Activated naive CD4-positive, alpha-beta T cell treated with anti-CD3 and anti-CD28 coated beads, Interleukin-2, amount 10 ng/mL, durations not matched to agents 7 days and 5 days (primary cell): ENCODE data around the gene USP36.
"Not testable (repeated sequence)": the region's sequence is repeated elsewhere in the genome, so short reads cannot be mapped to it uniquely, and the experiment has no call there.

Experiments
- CTCF ChIA-PET: fragments of 350-600 bp; sonication (Branson Sonifier 250); formaldehyde crosslinking; loops from one replicate; lab custom pipeline; 2021; ENCODE audit warnings: antibody characterized with exemption; lab: Charles Lee
- DNase-seq: peaks from one replicate; pipeline ENCODE4 v3.0.0-alpha.2; 2020
- H3K27ac Mint-ChIP-seq: one replicate; pipeline ENCODE4 v1.8.0; 2021; ENCODE audit warnings: mild to moderate bottlenecking, moderate library complexity, mixed read lengths
- H3K27me3 Mint-ChIP-seq: one replicate; pipeline ENCODE4 v1.8.0; 2021; ENCODE audit warnings: mild to moderate bottlenecking, mixed read lengths
- H3K36me3 Mint-ChIP-seq: one replicate; pipeline ENCODE4 v1.8.0; 2021; ENCODE audit warnings: mixed read lengths
- H3K4me1 Mint-ChIP-seq: one replicate; pipeline ENCODE4 v1.8.0; 2021; ENCODE audit warnings: mixed read lengths
- H3K4me3 Mint-ChIP-seq: one replicate; pipeline ENCODE4 v1.8.0; 2021; ENCODE audit warnings: mild to moderate bottlenecking, moderate library complexity, mixed read lengths
- H3K9me3 Mint-ChIP-seq: one replicate; pipeline ENCODE4 v1.8.0; 2021; ENCODE audit warnings: mixed read lengths

USP36 gene

GRCh38 chr17:78781893-78782304 is 58.7 kb downstream of the USP36 start, which contains the start of gene CYTH1:
TSS of gene CYTH1 (minus strand) at chr17:78782273. CDS start at chr17:78782223, 50 bp downstream.
- peaks cover 25% of the 10 kb centered on the region for H3K36me3 Mint-ChIP-seq
- DNase-seq: no peak
- peaks cover 62% of the 10 kb centered on the region for H3K4me1 Mint-ChIP-seq
- CTCF ChIA-PET: no interaction called here
- H3K27me3 Mint-ChIP-seq: no peaks in the 10 kb centered on the region
- no peaks in the 10 kb centered on the region for H3K9me3 Mint-ChIP-seq
- H3K4me3 Mint-ChIP-seq: peak within 1 kb of the TSS; percentile 82
- peak within 1 kb of the TSS; percentile 96 for H3K27ac Mint-ChIP-seq

- peak; percentile 56 for DNase-seq
- H3K4me3 Mint-ChIP-seq: peak overlapping the region; percentile 82
- H3K27ac Mint-ChIP-seq: peak overlapping the region; percentile 96
- H3K4me1 Mint-ChIP-seq: peaks cover 64% of the 10 kb centered on the region
- peaks cover 25% of the 10 kb centered on the region for H3K36me3 Mint-ChIP-seq
- CTCF ChIA-PET: interaction anchor here (1.9 to 2.3 kb wide), 2 partner anchors 12 to 33 kb away, joined by 10 to 11 read pairs; no protein-coding TSS in a partner anchor
- no peaks in the 10 kb centered on the region for H3K27me3 Mint-ChIP-seq
- H3K9me3 Mint-ChIP-seq: no peaks in the 10 kb centered on the region
Measured at GRCh38 chr17:78781104-78781892, 59.3 kb downstream of the USP36 start.

- Mint-ChIP-seq H3K27me3 (no peaks in the 10 kb centered on the region), H3K9me3 (no peaks in the 10 kb centered on the region), H3K4me3 (peak overlapping the region; percentile 82), H3K36me3 (peaks cover 30% of the 10 kb centered on the region), H3K27ac (peak overlapping the region; percentile 96), H3K4me1 (peaks cover 60% of the 10 kb centered on the region)
- peak; percentile 43 for DNase-seq
- CTCF ChIA-PET: interaction anchor here (0.8 to 2.3 kb wide), 7 partner anchors 9 to 45 kb away, joined by 3 to 11 read pairs (median 3); no protein-coding TSS in a partner anchor
Measured at GRCh38 chr17:78780335-78780734, 60.3 kb downstream of the USP36 start.

- no peaks in the 10 kb centered on the region for H3K27me3 Mint-ChIP-seq
- DNase-seq: peak; percentile 80
- peaks cover 33% of the 10 kb centered on the region for H3K36me3 Mint-ChIP-seq
- H3K9me3 Mint-ChIP-seq: no peaks in the 10 kb centered on the region
- peaks cover 60% of the 10 kb centered on the region for H3K4me1 Mint-ChIP-seq
- H3K4me3 Mint-ChIP-seq: peak overlapping the region; percentile 82
- CTCF ChIA-PET: interaction anchor here (0.8 to 2.3 kb wide), 7 partner anchors 8 to 44 kb away, joined by 3 to 11 read pairs (median 3); no protein-coding TSS in a partner anchor
- H3K27ac Mint-ChIP-seq: peak overlapping the region; percentile 96
Measured at GRCh38 chr17:78779850-78780249, 60.8 kb downstream of the USP36 start.

- DNase-seq, H3K9me3 Mint-ChIP-seq, H3K27me3 Mint-ChIP-seq: not testable (repeated sequence)
- H3K27ac Mint-ChIP-seq: peak overlapping the region; percentile 96
- H3K4me1 Mint-ChIP-seq: peaks cover 61% of the 10 kb centered on the region
- peaks cover 36% of the 10 kb centered on the region for H3K36me3 Mint-ChIP-seq
- CTCF ChIA-PET: interaction anchor here (1.3 to 2.3 kb wide), 4 partner anchors 10 to 44 kb away, joined by 3 to 11 read pairs (median 6); no protein-coding TSS in a partner anchor
- H3K4me3 Mint-ChIP-seq: peak overlapping the region; percentile 82
Measured at GRCh38 chr17:78779286-78779651, 61.3 kb downstream of the USP36 start.

GRCh38 chr17:78777881-78778280 is 62.7 kb downstream of the USP36 start:
- Mint-ChIP-seq H3K4me3 (peak overlapping the region; percentile 67), H3K36me3 (peaks cover 43% of the 10 kb centered on the region), H3K4me1 (peaks cover 61% of the 10 kb centered on the region), H3K9me3 (no peaks in the 10 kb centered on the region), H3K27ac (peak overlapping the region; percentile 96), H3K27me3 (no peaks in the 10 kb centered on the region)
- CTCF ChIA-PET: no interaction called here
- no peak for DNase-seq

GRCh38 chr17:78774956-78775571 is 65.5 kb downstream of the USP36 start:
- peak; percentile 84 for DNase-seq
- H3K27me3 Mint-ChIP-seq: no peaks in the 10 kb centered on the region
- H3K9me3 Mint-ChIP-seq: no peaks in the 10 kb centered on the region
- peaks cover 80% of the 10 kb centered on the region for H3K4me1 Mint-ChIP-seq
- H3K4me3 Mint-ChIP-seq: peak overlapping the region; percentile 88
- H3K27ac Mint-ChIP-seq: peak overlapping the region; percentile 96
- peaks cover 49% of the 10 kb centered on the region for H3K36me3 Mint-ChIP-seq
- CTCF ChIA-PET: interaction anchor here (0.6 to 2.2 kb wide), 5 partner anchors 9 to 37 kb away, joined by 3 to 5 read pairs (median 4); no protein-coding TSS in a partner anchor

- Mint-ChIP-seq H3K36me3 (peaks cover 43% of the 10 kb centered on the region), H3K4me3 (peak overlapping the region; percentile 88), H3K4me1 (peaks cover 74% of the 10 kb centered on the region), H3K27ac (peak overlapping the region; percentile 96), H3K27me3 (no peaks in the 10 kb centered on the region), H3K9me3 (no peaks in the 10 kb centered on the region)
- CTCF ChIA-PET: interaction anchor here (0.6 kb wide), 2 partner anchors 19 to 27 kb away, joined by 3 read pairs; no protein-coding TSS in a partner anchor
- peak; percentile 47 for DNase-seq
Measured at GRCh38 chr17:78774453-78774852, 66.2 kb downstream of the USP36 start.

- Mint-ChIP-seq H3K4me3 (peak overlapping the region; percentile 80), H3K27ac (peak overlapping the region; percentile 98), H3K9me3 (no peaks in the 10 kb centered on the region), H3K27me3 (no peaks in the 10 kb centered on the region), H3K4me1 (peaks cover 57% of the 10 kb centered on the region), H3K36me3 (peaks cover 32% of the 10 kb centered on the region)
- CTCF ChIA-PET: interaction anchor here (1.1 to 1.3 kb wide), 2 partner anchors 8 to 23 kb away, joined by 3 read pairs; no protein-coding TSS in a partner anchor
- no peak for DNase-seq
Measured at GRCh38 chr17:78771758-78772382, 68.7 kb downstream of the USP36 start.

- peaks cover 27% of the 10 kb centered on the region for H3K36me3 Mint-ChIP-seq
- H3K27me3 Mint-ChIP-seq: no peaks in the 10 kb centered on the region
- no peak overlapping the region for H3K27ac Mint-ChIP-seq
- H3K9me3 Mint-ChIP-seq: no peaks in the 10 kb centered on the region
- CTCF ChIA-PET: interaction anchor here (0.6 to 3.6 kb wide), 11 partner anchors 10 to 74 kb away, joined by 3 to 21 read pairs (median 6); no protein-coding TSS in a partner anchor
- H3K4me3 Mint-ChIP-seq: no peak overlapping the region
- peak; percentile 49 for DNase-seq
- H3K4me1 Mint-ChIP-seq: peaks cover 52% of the 10 kb centered on the region
Measured at GRCh38 chr17:78769196-78769773, 71.3 kb downstream of the USP36 start.

GRCh38 chr17:78767806-78768205 is 72.8 kb downstream of the USP36 start:
- CTCF ChIA-PET: interaction anchor here (1.0 to 3.6 kb wide), 8 partner anchors 9 to 51 kb away, joined by 3 to 21 read pairs (median 6); no protein-coding TSS in a partner anchor
- H3K27ac Mint-ChIP-seq: no peak overlapping the region
- DNase-seq: no peak
- peaks cover 22% of the 10 kb centered on the region for H3K36me3 Mint-ChIP-seq
- H3K4me1 Mint-ChIP-seq: peaks cover 49% of the 10 kb centered on the region
- no peaks in the 10 kb centered on the region for H3K27me3 Mint-ChIP-seq
- H3K9me3 Mint-ChIP-seq: no peaks in the 10 kb centered on the region
- no peak overlapping the region for H3K4me3 Mint-ChIP-seq

GRCh38 chr17:78766743-78767294 is 73.8 kb downstream of the USP36 start:
- H3K36me3 Mint-ChIP-seq: peaks cover 22% of the 10 kb centered on the region
- H3K9me3 Mint-ChIP-seq: no peaks in the 10 kb centered on the region
- peaks cover 49% of the 10 kb centered on the region for H3K4me1 Mint-ChIP-seq
- H3K27ac Mint-ChIP-seq: no peak overlapping the region
- no peak overlapping the region for H3K4me3 Mint-ChIP-seq
- CTCF ChIA-PET: interaction anchor here (1.3 to 3.6 kb wide), 3 partner anchors 16 to 32 kb away, joined by 3 to 21 read pairs (median 3); no protein-coding TSS in a partner anchor
- peak; percentile 19 for DNase-seq
- H3K27me3 Mint-ChIP-seq: no peaks in the 10 kb centered on the region

- H3K27me3 Mint-ChIP-seq: no peaks in the 10 kb centered on the region
Measured at GRCh38 chr17:78766225-78766624, 74.4 kb downstream of the USP36 start.

More at GRCh38 chr17:78766225-78766624, 74.4 kb downstream of the USP36 start:
- peak; percentile 4 for DNase-seq
- no peak overlapping the region for H3K27ac Mint-ChIP-seq
- peaks cover 48% of the 10 kb centered on the region for H3K4me1 Mint-ChIP-seq
- peaks cover 20% of the 10 kb centered on the region for H3K36me3 Mint-ChIP-seq
- CTCF ChIA-PET: interaction anchor here (1.3 to 3.6 kb wide), 3 partner anchors 15 to 33 kb away, joined by 3 to 21 read pairs (median 3); no protein-coding TSS in a partner anchor
- H3K9me3 Mint-ChIP-seq: no peaks in the 10 kb centered on the region
- no peak overlapping the region for H3K4me3 Mint-ChIP-seq
